ENCODE data around the gene KRTAP10-8. TPM values are rescaled to one million over a fixed set of nuclear protein-coding genes. Genes with fewer than 3 reads are reported as not detected.
"Not testable (repeated sequence)": the region's sequence is repeated elsewhere in the genome, so short reads cannot be mapped to it uniquely, and the experiment has no call there.

Gene KRTAP10-8
- total and polyA plus RNA-seq, 7 donors = not detected

DNA sequence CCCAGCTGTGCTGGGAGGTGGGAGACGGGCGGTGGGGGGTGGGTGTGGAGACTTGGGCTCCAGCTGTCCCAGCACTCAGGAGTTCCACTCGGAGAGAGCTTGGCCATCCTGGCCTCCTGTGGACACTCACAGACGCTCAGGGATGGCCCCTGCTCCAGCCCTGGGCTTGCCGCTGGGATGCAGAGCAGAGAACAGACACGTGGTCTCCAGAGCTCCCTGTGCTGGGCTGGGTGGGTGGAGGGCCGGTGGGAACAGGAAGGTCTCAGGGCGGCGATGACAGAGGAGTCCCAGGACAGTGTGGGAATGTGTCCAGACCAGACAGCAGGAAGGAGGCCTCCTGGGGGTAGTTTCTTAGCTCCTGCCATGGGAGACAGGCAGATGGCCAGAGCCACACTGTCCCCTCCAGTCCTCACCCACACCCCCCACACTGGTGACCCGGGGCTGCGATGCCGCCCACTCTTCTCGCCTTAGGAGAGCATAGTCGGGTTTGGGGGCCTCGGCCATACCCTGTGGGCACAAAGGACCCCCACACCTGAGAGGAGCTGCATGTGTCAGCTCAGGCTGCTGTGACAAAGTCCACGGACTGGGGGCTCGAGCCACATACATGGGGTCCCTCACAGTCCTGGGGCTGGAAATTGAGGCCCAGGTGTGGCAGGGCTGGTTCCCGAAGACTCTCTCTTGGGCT, 17.0 kb downstream of the KRTAP10-8 start:
- H3K36me3 ChIP-seq = no peaks in the 10 kb centered on the region
- no peak for DNase-seq
- intact Hi-C loops (cut with DNase I) = no loop called here
- H3K4me3 ChIP-seq = no peak overlapping the region
- TF ChIP-seq POLR2AphosphoS5 (IDR thresholded peaks at IDR 0.05) = no peak
- 77 to 81% methylated on average over 18 of the region's 18 CpGs for WGBS, 2 donors
- H3K4me1 ChIP-seq = no peaks in the 10 kb centered on the region
- H3K9me3 ChIP-seq = peaks cover 0 to 16% (median 3%) of the 10 kb centered on the region in 4 donors
- H3K27ac ChIP-seq = no peak overlapping the region
- peaks cover 0 to 26% (median 13%) of the 10 kb centered on the region in 3 donors for H3K27me3 ChIP-seq

DNA sequence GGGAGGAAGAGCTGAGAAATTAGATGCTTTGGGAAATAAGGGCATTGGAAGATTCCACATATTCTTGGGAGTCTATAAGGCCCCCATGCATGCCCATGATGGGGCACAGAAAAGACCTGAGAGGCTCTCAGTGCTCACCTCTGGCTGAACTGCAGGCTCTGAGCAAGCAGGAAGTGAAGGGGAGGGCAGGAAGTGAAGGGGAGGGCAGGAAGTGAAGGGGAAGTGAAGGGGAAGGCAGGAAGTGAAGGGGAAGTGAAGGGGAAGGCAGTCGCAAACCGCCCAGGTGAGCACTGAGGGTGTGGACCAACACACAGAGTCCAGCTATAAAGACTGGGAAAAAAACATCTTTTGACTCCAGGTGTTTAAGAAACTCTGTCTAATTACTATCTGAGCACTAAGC, 18.6 kb downstream of the KRTAP10-8 start:
- no peak for TF ChIP-seq EP300 (IDR thresholded peaks at IDR 0.05)
- TF ChIP-seq, protein P1, sequence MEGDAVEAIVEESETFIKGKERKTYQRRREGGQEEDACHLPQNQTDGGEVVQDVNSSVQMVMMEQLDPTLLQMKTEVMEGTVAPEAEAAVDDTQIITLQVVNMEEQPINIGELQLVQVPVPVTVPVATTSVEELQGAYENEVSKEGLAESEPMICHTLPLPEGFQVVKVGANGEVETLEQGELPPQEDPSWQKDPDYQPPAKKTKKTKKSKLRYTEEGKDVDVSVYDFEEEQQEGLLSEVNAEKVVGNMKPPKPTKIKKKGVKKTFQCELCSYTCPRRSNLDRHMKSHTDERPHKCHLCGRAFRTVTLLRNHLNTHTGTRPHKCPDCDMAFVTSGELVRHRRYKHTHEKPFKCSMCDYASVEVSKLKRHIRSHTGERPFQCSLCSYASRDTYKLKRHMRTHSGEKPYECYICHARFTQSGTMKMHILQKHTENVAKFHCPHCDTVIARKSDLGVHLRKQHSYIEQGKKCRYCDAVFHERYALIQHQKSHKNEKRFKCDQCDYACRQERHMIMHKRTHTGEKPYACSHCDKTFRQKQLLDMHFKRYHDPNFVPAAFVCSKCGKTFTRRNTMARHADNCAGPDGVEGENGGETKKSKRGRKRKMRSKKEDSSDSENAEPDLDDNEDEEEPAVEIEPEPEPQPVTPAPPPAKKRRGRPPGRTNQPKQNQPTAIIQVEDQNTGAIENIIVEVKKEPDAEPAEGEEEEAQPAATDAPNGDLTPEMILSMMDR (IDR thresholded peaks at IDR 0.05) = no peak
- H3K9me3 ChIP-seq = peaks cover 0 to 8% (median 3%) of the 10 kb centered on the region in 4 donors
- H3K4me3 ChIP-seq = no peak overlapping the region
- intact Hi-C loops (cut with DNase I) = no loop called here
- no peak overlapping the region for H3K27ac ChIP-seq
- no peaks in the 10 kb centered on the region for H3K4me1 ChIP-seq
- DNase-seq = no peak
- 61 to 85% methylated on average over 2 of the region's 2 CpGs for WGBS, 2 donors
- peaks cover 0 to 26% (median 13%) of the 10 kb centered on the region in 3 donors for H3K27me3 ChIP-seq
- H3K36me3 ChIP-seq = no peaks in the 10 kb centered on the region

DNA sequence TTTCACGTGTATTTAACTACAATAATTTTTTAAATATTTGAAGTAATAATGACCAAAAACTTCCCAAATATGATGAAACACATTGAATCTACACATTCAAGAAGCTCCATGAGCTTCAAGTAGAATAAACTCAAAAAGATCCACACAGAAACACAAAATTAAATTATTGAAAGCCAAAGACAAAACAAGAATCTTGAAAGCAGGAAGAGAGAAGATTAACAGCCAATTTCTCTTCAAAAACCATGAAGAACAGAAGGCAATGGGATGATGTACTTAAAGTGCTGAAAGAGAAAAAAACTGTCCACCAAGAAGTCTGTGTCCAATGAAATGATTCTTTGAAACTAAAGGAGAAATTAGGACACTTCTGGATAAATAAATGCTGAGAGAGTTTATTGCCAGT, 20.2 kb downstream of the KRTAP10-8 start:
- Histone ChIP-seq H3K36me3 (no peaks in the 10 kb centered on the region), H3K27ac (no peak overlapping the region), H3K9me3 (peaks cover 0 to 8% (median 3%) of the 10 kb centered on the region in 4 donors), H3K27me3 (peaks cover 0 to 23% (median 13%) of the 10 kb centered on the region in 3 donors), H3K4me3 (no peak overlapping the region), H3K4me1 (no peaks in the 10 kb centered on the region)
- intact Hi-C loops (cut with DNase I) = no loop called here
- no peak for DNase-seq
- 81 to 87% methylated on average over 1 of the region's 1 CpG for WGBS, 2 donors
- TF ChIP-seq, protein P1 (IDR thresholded peaks at IDR 0.05) = no peak
- TF ChIP-seq POLR2A (IDR thresholded peaks at IDR 0.05) = no peak
- TF ChIP-seq POLR2AphosphoS5 (IDR thresholded peaks at IDR 0.05) = no peak
- no peak for TF ChIP-seq EP300 (IDR thresholded peaks at IDR 0.05)

DNA sequence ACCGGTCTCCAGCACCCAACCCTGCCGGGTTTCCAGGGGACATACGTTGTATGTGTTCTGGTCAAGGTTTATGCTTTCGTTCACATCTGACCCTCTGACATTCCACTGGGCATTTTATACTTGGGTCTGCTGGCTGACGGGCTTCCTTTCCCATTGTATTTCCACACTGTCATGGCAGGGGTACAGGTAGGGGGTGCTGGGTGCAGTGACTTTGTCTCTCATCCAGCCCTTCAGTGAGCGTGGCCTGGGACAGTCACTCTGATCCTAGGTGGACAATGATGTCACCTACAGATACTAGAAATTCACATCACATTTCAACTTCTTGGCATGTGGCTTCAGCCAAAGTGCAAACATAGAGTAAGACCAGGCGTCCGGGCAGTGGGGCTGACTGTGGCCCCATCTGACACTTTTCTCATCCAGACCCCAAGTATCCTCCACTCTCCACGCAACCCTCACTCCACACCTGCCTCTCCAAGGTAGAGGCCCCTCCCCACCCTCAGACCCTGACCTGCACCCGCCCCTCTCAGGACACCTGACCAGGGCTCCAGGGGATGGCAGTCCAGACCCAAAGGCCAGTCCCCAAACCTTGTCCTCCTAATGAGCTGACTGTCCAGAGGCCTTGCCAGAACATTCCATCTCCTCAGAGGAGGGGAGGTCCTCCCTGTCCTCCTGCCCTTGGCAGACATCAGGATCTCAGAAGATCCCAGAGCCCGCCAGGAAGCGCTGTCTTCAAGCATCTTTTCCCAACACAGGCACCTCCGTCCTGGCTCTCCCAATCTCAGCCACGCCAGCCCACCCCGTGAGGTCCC, 24.5 kb downstream of the KRTAP10-8 start:
- TF ChIP-seq POLR2AphosphoS5 (IDR thresholded peaks at IDR 0.05) = no peak
- TF ChIP-seq EP300 (IDR thresholded peaks at IDR 0.05) = no peak
- Histone ChIP-seq H3K4me3 (no peak overlapping the region), H3K27me3 (peaks cover 0 to 32% (median 0%) of the 10 kb centered on the region in 3 donors), H3K27ac (no peak overlapping the region), H3K4me1 (no peaks in the 10 kb centered on the region), H3K9me3 (peaks cover 0 to 10% (median 0%) of the 10 kb centered on the region in 4 donors), H3K36me3 (no peaks in the 10 kb centered on the region)
- no peak for DNase-seq
- 81 to 85% methylated on average over 15 of the region's 15 CpGs for WGBS, 2 donors
- intact Hi-C loops (cut with DNase I) = no loop called here

DNA sequence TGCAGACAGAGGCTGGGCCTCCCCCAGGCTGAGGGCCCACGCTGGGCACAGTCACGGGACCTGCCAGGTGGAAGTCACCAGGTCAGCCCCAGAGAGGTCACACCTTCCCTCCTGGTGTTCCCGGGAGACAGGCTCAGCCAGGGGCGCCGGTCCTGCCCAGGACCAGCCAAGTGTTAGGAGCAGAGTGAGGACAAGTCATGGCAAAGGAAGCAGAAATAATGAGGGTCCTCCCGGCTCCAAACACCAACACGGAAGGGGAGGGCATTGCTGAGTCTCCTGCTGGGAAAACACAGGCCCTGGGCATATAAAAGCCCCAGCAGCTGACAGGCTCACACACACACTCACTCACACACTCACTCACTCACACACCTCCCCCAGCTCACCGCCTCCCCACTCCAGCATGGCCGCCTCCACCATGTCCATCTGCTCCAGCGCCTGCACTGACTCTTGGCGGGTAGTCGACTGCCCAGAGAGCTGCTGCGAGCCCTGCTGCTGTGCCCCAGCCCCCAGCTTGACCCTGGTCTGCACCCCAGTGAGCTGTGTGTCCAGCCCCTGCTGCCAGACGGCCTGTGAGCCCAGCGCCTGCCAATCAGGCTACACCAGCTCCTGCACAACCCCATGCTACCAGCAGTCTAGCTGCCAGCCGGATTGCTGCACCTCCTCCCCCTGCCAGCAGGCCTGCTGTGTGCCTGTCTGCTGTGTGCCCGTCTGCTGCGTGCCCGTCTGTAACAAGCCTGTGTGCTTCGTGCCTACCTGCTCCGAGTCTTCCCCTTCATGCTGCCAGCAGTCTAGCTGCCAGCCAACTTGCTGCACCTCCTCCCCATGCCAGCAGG, 25.4 kb downstream of the KRTAP10-8 start, which contains the start of gene KRTAP10-10:
KRTAP10-10 (plus strand) TSS at position 339 of the 833 bp plus-strand sequence; CDS start at position 401, 62 bp downstream.
- Histone ChIP-seq H3K4me3 (no peak within 1 kb of the TSS), H3K4me1 (no peaks in the 10 kb centered on the region), H3K27ac (no peak within 1 kb of the TSS), H3K27me3 (peaks cover 0 to 32% (median 0%) of the 10 kb centered on the region in 3 donors), H3K36me3 (no peaks in the 10 kb centered on the region), H3K9me3 (peaks cover 0 to 5% (median 0%) of the 10 kb centered on the region in 4 donors)
- TF ChIP-seq EP300 (IDR thresholded peaks at IDR 0.05) (no peak), POLR2A (IDR thresholded peaks at IDR 0.05) (no peak), POLR2AphosphoS5 (IDR thresholded peaks at IDR 0.05) (no peak)
- TF ChIP-seq, protein P1 (IDR thresholded peaks at IDR 0.05) = no peak
- 50 to 68% methylated on average over 21 of the region's 21 CpGs for WGBS, 2 donors
- DNase-seq = no peak
- intact Hi-C loops (cut with DNase I) = no loop called here

DNA sequence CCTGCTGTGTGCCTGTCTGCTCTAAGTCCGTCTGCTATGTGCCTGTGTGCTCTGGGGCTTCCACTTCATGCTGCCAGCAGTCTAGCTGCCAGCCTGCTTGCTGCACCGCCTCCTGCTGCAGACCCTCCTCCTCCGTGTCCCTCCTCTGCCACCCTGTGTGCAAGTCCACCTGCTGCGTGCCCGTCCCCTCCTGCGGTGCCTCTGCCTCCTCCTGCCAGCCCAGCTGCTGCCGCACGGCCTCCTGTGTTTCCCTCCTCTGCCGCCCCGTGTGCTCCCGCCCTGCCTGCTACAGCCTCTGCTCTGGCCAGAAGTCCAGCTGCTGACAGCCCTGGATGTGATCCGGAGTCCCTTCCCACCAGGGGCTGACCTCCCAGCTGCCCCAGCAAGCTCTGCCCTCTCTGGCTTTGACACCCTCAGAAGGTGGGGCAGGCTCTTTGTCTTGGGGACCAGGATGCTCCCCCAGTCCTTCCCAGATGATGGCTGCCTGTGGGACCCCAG, 26.0 kb downstream of the KRTAP10-8 start:
- DNase-seq; H3K4me3 ChIP-seq; H3K27ac ChIP-seq; H3K9me3 ChIP-seq; intact Hi-C loops (cut with DNase I); H3K4me1 ChIP-seq; H3K36me3 ChIP-seq: not testable (repeated sequence)
- H3K27me3 ChIP-seq = peaks cover 0 to 32% (median 0%) of the 10 kb centered on the region in 3 donors
- WGBS, 2 donors = 58 to 63% methylated on average over 12 of the region's 12 CpGs

DNA sequence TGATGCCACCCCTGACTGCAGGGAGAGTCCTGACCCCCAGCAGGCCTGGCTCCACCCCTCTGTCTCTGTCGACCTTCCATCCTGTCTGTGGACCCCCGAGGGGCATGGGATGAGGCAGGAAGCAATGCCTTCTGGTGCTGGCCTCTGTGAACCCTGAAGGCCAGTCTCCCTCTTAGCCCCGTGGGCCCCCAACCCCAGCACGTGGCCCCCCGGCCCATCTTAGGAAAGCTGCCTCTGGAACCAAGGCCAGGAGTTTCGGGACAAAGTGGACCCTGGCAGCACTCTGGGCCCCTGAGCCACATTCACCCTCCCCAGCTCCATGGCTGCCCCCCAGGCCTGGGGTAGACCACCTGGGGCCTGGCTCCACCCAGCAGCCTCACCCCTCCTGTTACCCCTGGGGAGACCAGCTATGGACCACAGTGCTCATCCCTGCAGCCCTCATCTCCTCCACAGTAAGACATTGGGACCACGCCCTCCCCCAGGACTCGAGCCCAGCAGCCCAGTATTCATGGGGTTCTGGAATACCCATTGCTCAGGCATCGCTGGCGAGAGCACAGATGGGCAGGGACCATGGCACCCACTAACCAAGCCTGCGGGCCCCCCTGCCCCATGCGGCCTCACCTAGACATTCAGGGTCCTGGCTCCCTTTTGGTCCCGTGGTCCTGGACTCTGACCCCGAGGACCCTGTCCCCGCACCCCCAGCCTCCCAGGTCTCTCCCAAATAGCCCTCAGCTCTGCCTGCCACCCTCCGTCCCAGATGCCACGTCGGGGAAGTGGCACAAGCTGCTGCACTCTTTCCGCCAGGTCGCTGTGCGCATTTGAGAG, 26.8 kb downstream of the KRTAP10-8 start:
- intact Hi-C loops (cut with DNase I); DNase-seq; H3K27ac ChIP-seq; H3K36me3 ChIP-seq; H3K9me3 ChIP-seq; H3K4me1 ChIP-seq; H3K4me3 ChIP-seq: not testable (repeated sequence)
- peaks cover 0 to 32% (median 0%) of the 10 kb centered on the region in 3 donors for H3K27me3 ChIP-seq
- 79 to 80% methylated on average over 21 of the region's 21 CpGs for WGBS, 2 donors
